Caki2 (cell line): Measurements from ENCODE around the gene GTSF1L. TPM values are rescaled to one million over a fixed set of nuclear protein-coding genes. Genes with fewer than 3 reads are reported as not detected.

Experiments used
- DNase-seq: peaks from one replicate; pipeline ENCODE4 v3.0.0-alpha.2; 2015; ENCODE audit warnings: low read depth
- in situ Hi-C: cut with HindIII; loops from 2 replicates; pipeline ENCODE4 v1.10.0; 2016; ENCODE audit warnings: low sequenced_read_pairs, low pct_unique_long_range_greater_than_20kb, mixed read lengths
- total RNA-seq: library from RNA; depleted of rRNA; stranded (reverse); fragments of >200 nt; shearing (Covaris generic); gene quantifications from 2 replicates; pipeline ENCODE4 v1.2.3, GENCODE V29; 2014; ENCODE audit warnings: low replicate concordance; rRNA removed

GTSF1L gene
- total RNA-seq, 1 experiment from 2014 or later: not detected

DNA sequence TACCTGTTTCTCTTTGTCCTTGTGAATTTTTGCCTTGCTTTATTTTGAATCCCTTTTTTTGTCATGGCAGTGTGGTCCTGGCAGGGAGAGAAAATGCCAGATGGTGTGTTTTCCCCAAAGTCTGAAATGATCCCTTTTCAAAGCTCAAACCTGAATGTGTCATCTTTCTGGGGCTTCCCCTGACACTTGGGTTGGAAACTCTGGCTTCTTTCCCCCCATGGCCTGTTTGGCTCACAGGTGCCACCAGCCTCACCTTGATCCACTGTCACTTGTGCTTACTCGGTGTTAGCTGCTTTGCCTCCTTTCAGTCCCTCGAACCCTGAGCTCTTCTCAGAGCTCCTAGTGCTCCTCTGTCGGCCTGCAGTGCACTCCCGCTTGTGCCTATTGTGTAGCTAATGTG lies 37.6 kb downstream of the GTSF1L start:
- in situ Hi-C loops: no loop called here
- DNase-seq: no peak

- in situ Hi-C loops: no loop called here
- DNase-seq: no peak
These were observed 40.0 kb downstream of the GTSF1L start for GRCh38 chr20:43686820-43687219.

DNA sequence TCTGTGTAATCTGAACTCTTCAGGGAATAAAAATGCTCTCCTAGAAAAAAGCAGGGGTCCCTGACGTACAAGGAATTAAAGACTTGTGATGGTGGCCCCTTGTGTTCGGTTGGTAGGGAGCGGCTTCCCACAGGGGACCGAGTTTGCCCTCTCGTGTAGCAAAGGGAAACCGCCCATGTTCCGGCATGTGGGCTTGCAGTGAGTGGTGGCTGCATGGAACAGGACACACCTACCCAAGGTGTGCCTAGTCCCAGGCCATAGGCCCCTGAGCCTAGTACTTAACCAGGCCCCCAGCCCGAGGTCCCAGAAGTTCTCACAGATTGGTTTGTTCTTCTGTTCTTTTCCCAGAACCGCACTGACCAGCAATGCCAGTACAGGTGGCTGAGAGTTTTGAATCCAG lies 44.4 kb downstream of the GTSF1L start:
- in situ Hi-C loops: no loop called here
- no peak for DNase-seq

GRCh38 chr20:43681991-43682410 lies 44.8 kb downstream of the GTSF1L start:
- DNase-seq: no peak
- in situ Hi-C loops: no loop called here

- no peak for DNase-seq
- in situ Hi-C loops: no loop called here
These were observed 45.3 kb downstream of the GTSF1L start for GRCh38 chr20:43681468-43681942.

DNA sequence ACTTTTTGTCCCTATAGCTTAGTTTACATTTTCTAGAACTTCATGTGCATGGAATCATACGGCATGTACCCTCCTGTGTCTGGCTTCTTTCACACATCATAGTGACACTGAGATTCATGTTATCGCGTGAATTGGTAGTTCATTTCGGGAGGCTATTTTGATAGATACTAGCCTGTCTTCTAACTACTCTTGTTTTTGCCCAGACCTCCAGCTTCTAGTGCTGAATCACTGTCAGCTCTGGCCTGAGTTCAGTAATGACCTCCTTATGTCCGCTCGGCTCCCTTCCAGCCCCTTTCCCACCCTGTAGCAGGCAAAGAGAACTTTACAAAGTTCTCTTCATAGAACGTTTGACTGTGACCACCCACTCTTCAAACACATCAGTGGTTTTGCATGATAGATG lies 45.8 kb downstream of the GTSF1L start:
- no peak for DNase-seq
- in situ Hi-C loops: no loop called here

DNA sequence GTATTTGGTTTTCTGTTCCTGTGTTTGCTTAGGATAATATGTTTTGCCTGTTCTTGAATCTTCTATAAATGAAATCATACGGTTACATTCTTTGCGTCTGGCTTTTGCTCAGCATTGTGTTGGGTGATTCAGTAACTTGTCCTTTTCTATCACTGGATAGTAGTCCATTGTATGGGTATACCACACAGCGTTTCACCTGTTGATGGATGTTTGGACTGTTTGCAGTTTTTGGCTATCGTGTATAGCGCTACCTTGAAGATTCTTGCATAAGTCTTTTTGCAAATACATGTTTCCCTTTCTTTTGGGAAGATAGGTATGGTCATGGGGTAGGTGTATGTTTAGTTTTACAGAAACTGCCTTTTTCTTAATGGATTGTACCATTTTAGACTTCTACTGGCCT lies 50.4 kb downstream of the GTSF1L start:
- no peak for DNase-seq
- in situ Hi-C loops: no loop called here

Other genes with a start within 250 kb of the GTSF1L start
- gene L3MBTL1, start 219.3 kb downstream of the GTSF1L start, total RNA-seq: 6.8 and 9.5 TPM in 2 replicates
- gene SGK2, start 168.0 kb downstream of the GTSF1L start, total RNA-seq: 40.6 and 45.5 TPM in 2 replicates
- 28.3 and 33.9 TPM in 2 replicates for gene IFT52, start 136.1 kb downstream of the GTSF1L start, total RNA-seq
- gene MYBL2, start 59.9 kb downstream of the GTSF1L start, total RNA-seq: 13.6 and 28.6 TPM in 2 replicates
- not detected in 2 replicates for gene TOX2, start 187.8 kb upstream of the GTSF1L start, total RNA-seq